Measurements from ENCODE around the gene STAT3. TPM values are rescaled to one million over a fixed set of nuclear protein-coding genes. Genes with fewer than 3 reads are reported as not detected.

The STAT3 gene
- polyA plus RNA-seq, 1 of the 3 experiments (the other 2 are of a cell fraction): 35.7 TPM

DNA sequence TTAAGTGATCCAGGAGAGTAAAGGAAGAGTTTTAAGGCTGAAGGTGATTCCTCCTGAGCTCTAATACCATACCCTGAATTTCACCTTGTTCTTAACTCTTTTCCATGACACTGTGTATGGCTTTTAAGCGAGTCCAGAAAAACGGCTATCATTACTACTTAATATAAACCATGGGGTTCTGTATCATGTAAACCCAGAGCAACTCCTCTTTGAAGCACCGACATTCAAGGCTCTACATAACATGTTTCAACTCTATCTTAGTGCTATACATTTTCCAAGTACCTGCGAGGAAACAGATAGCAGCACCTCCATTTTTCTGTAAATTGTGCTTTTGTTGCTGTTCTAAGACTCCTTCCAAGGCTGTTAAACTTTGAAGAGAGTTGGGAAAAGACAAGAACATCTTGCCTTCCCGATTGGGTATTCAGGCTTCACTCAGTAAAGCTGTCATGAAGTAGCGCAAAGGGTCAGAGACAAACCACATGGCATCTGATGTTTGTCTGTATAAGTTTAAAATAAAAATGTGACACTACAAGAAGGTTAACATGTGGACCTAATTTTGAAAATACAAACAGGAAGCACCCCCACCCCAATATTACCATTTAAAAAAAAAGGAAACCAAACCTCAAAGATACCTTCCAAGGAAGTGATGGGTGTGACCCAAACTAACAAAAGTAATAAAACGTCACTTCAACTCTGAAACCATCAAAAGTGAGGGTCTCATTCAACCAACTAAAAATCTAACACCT is 115.9 kb downstream of the STAT3 start:
- H3K9me2 ChIP-seq: no peaks in the 10 kb centered on the region
- ChIA-PET POLR2A (no interaction called here), CTCF (interaction anchor here (1.1 kb wide), 1 partner anchor 40 kb away, joined by 3 read pairs; no protein-coding TSS in a partner anchor)
- peaks cover 38% of the 10 kb centered on the region for H4K20me1 ChIP-seq (ENCODE audit: insufficient read depth)
- no peaks in the 10 kb centered on the region for H3K36me3 ChIP-seq (replicated peaks in 1 of 2; ENCODE audit: control insufficient read depth in 1 of 2, insufficient read depth in 2 of 2, low read length in 1 of 2)
- H3K4me3 ChIP-seq (ENCODE audit: low read depth in 2 of 2, low read length in 1 of 2): no peak overlapping the region
- TF ChIP-seq, protein P1, sequence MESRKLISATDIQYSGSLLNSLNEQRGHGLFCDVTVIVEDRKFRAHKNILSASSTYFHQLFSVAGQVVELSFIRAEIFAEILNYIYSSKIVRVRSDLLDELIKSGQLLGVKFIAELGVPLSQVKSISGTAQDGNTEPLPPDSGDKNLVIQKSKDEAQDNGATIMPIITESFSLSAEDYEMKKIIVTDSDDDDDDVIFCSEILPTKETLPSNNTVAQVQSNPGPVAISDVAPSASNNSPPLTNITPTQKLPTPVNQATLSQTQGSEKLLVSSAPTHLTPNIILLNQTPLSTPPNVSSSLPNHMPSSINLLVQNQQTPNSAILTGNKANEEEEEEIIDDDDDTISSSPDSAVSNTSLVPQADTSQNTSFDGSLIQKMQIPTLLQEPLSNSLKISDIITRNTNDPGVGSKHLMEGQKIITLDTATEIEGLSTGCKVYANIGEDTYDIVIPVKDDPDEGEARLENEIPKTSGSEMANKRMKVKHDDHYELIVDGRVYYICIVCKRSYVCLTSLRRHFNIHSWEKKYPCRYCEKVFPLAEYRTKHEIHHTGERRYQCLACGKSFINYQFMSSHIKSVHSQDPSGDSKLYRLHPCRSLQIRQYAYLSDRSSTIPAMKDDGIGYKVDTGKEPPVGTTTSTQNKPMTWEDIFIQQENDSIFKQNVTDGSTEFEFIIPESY (IDR thresholded peaks at IDR 0.05; ENCODE audit: borderline replicate concordance, low read depth): no peak
- TF ChIP-seq, protein P2, sequence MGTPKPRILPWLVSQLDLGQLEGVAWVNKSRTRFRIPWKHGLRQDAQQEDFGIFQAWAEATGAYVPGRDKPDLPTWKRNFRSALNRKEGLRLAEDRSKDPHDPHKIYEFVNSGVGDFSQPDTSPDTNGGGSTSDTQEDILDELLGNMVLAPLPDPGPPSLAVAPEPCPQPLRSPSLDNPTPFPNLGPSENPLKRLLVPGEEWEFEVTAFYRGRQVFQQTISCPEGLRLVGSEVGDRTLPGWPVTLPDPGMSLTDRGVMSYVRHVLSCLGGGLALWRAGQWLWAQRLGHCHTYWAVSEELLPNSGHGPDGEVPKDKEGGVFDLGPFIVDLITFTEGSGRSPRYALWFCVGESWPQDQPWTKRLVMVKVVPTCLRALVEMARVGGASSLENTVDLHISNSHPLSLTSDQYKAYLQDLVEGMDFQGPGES (IDR thresholded peaks at IDR 0.05; ENCODE audit: low read depth, low read length): no peak
- TF ChIP-seq TCF12 (IDR thresholded peaks at IDR 0.05): no peak
- no peak overlapping the region for H3K9ac ChIP-seq
- peaks cover 80% of the 10 kb centered on the region for H3K79me2 ChIP-seq (ENCODE audit: insufficient read depth)
- peaks cover 5% of the 10 kb centered on the region for H3F3A ChIP-seq (replicated peaks; ENCODE audit: insufficient read depth)
- H3K27me3 ChIP-seq (ENCODE audit: insufficient read depth): no peaks in the 10 kb centered on the region
- no peaks in the 10 kb centered on the region for H3K9me3 ChIP-seq
- no peak overlapping the region for H3K27ac ChIP-seq (ENCODE audit: low read depth in 2 of 2, low read length in 1 of 2)
- 85% methylated on average over 7 of the region's 7 CpGs for WGBS (ENCODE audit: low lambda C conversion rate)
- H3K4me1 ChIP-seq (ENCODE audit: control insufficient read depth in 1 of 2, insufficient read depth in 2 of 2, low read depth in 1 of 2, low read length in 1 of 2): peaks cover 17 to 19% of the 10 kb centered on the region in 2 experiments
- DNase-seq: no peak
- no peak overlapping the region for H3K4me2 ChIP-seq
- no peak overlapping the region for H2AFZ ChIP-seq (ENCODE audit: low read depth)

DNA sequence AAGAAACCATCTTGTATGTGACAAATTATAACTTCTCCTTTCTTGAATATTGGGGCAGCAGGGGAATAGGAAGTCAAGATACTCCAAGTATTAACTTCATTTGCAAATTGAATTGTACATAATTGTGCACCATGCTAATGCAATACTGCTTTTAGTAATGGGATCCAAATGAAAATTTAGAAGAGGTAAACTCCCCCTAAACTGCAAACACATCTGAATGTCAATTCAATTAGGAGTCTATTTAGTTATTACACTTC is 116.5 kb downstream of the STAT3 start:
- CTCF ChIA-PET: interaction anchor here (1.1 kb wide), 1 partner anchor 40 kb away, joined by 3 read pairs; no protein-coding TSS in a partner anchor

More for the DNA sequence above, 116.5 kb downstream of the STAT3 start:
- Histone ChIP-seq H3K27ac (ENCODE audit: low read depth in 2 of 2, low read length in 1 of 2) (no peak overlapping the region), H3K9me3 (no peaks in the 10 kb centered on the region), H3F3A (replicated peaks; ENCODE audit: insufficient read depth) (peaks cover 6% of the 10 kb centered on the region), H3K36me3 (replicated peaks in 1 of 2; ENCODE audit: control insufficient read depth in 1 of 2, insufficient read depth in 2 of 2, low read length in 1 of 2) (no peaks in the 10 kb centered on the region), H3K9me2 (no peaks in the 10 kb centered on the region), H4K20me1 (ENCODE audit: insufficient read depth) (peaks cover 38% of the 10 kb centered on the region), H3K27me3 (ENCODE audit: insufficient read depth) (no peaks in the 10 kb centered on the region), H3K4me3 (ENCODE audit: low read depth in 2 of 2, low read length in 1 of 2) (no peak overlapping the region), H3K79me2 (ENCODE audit: insufficient read depth) (peaks cover 85% of the 10 kb centered on the region), H3K4me1 (ENCODE audit: control insufficient read depth in 1 of 2, insufficient read depth in 2 of 2, low read depth in 1 of 2, low read length in 1 of 2) (peaks cover 11 to 13% of the 10 kb centered on the region in 2 experiments), H3K9ac (no peak overlapping the region), H3K4me2 (no peak overlapping the region), H2AFZ (ENCODE audit: low read depth) (no peak overlapping the region)
- POLR2A ChIA-PET: no interaction called here
- TF ChIP-seq, protein P3, sequence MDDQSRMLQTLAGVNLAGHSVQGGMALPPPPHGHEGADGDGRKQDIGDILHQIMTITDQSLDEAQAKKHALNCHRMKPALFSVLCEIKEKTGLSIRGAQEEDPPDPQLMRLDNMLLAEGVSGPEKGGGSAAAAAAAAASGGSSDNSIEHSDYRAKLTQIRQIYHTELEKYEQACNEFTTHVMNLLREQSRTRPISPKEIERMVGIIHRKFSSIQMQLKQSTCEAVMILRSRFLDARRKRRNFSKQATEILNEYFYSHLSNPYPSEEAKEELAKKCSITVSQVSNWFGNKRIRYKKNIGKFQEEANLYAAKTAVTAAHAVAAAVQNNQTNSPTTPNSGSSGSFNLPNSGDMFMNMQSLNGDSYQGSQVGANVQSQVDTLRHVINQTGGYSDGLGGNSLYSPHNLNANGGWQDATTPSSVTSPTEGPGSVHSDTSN (IDR thresholded peaks at IDR 0.05): no peak
- TF ChIP-seq TCF12 (IDR thresholded peaks at IDR 0.05) (no peak), TEAD4 (IDR thresholded peaks at IDR 0.05; ENCODE audit: borderline replicate concordance, insufficient read depth) (no peak), ELF1 (IDR thresholded peaks at IDR 0.05) (no peak)
- no peak for DNase-seq
